Measurements from ENCODE around the gene SLC2A2. TPM values are rescaled to one million over a fixed set of nuclear protein-coding genes. Genes with fewer than 3 reads are reported as not detected.
"Not testable (repeated sequence)": the region's sequence is repeated elsewhere in the genome, so short reads cannot be mapped to it uniquely, and the experiment has no call there.

Gene SLC2A2
- total RNA-seq, 1 experiment from 2014 or later, result 0.07 TPM

- no peak for DNase-seq (ENCODE audit: low spot score)
Measured at GRCh38 chr3:170988378-170988777, 38.1 kb downstream of the SLC2A2 start.

GRCh38 chr3:170985304-170985703 is 41.2 kb downstream of the SLC2A2 start:
- DNase-seq (ENCODE audit: low spot score), result no peak

- DNase-seq (ENCODE audit: low spot score), result no peak
Measured at GRCh38 chr3:170982733-170983132, 43.8 kb downstream of the SLC2A2 start.

GRCh38 chr3:170980399-170980798 is 46.1 kb downstream of the SLC2A2 start:
- DNase-seq (ENCODE audit: low spot score), result no peak

- peak; percentile 45 for DNase-seq (ENCODE audit: low spot score)
Measured at GRCh38 chr3:170977949-170978745, 48.4 kb downstream of the SLC2A2 start.

GRCh38 chr3:170976190-170976519 is 50.4 kb downstream of the SLC2A2 start:
- DNase-seq (ENCODE audit: low spot score), result no peak

- no peak for DNase-seq (ENCODE audit: low spot score)
Measured at GRCh38 chr3:170975283-170976189, 51.0 kb downstream of the SLC2A2 start.

GRCh38 chr3:170974872-170975271 is 51.6 kb downstream of the SLC2A2 start:
- no peak for DNase-seq (ENCODE audit: low spot score)

- DNase-seq (ENCODE audit: low spot score), result not testable (repeated sequence)
Measured at GRCh38 chr3:170972917-170973316, 53.6 kb downstream of the SLC2A2 start.

GRCh38 chr3:170967126-170967525 is 59.4 kb downstream of the SLC2A2 start:
- DNase-seq (ENCODE audit: low spot score), result no peak

GRCh38 chr3:170966495-170966894 is 60.0 kb downstream of the SLC2A2 start:
- DNase-seq (ENCODE audit: low spot score), result no peak

- DNase-seq (ENCODE audit: low spot score), result no peak
Measured at GRCh38 chr3:170962411-170962810, 64.1 kb downstream of the SLC2A2 start.

GRCh38 chr3:170961616-170962400 is 64.7 kb downstream of the SLC2A2 start:
- peak; percentile 29 for DNase-seq (ENCODE audit: low spot score)

GRCh38 chr3:170959457-170959856 is 67.1 kb downstream of the SLC2A2 start:
- no peak for DNase-seq (ENCODE audit: low spot score)

GRCh38 chr3:170956647-170957046 is 69.9 kb downstream of the SLC2A2 start:
- DNase-seq (ENCODE audit: low spot score), result no peak

- DNase-seq (ENCODE audit: low spot score), result no peak
Measured at GRCh38 chr3:170953736-170954135, 72.8 kb downstream of the SLC2A2 start.

GRCh38 chr3:170953229-170953628 is 73.3 kb downstream of the SLC2A2 start:
- DNase-seq (ENCODE audit: low spot score), result no peak

GRCh38 chr3:170949211-170949610 is 77.3 kb downstream of the SLC2A2 start:
- DNase-seq (ENCODE audit: low spot score), result no peak

GRCh38 chr3:170947018-170947769 is 79.3 kb downstream of the SLC2A2 start:
- DNase-seq (ENCODE audit: low spot score), result no peak

Data from A172 (cell line).